Hematopoietic multipotent progenitor cell treated with erythropoietin and hydrocortisone succinate and interleukin-3 and kit ligand, for 8 days (in vitro differentiated cells): ENCODE data around the gene MOB2.
A peak's percentile ranks its signal among the peaks of the same experiment; 100 is the strongest.

Experiments used
- DNase-seq: peaks from one replicate; pipeline ENCODE4 v3.0.0-alpha.2; 2015

The MOB2 gene

DNA sequence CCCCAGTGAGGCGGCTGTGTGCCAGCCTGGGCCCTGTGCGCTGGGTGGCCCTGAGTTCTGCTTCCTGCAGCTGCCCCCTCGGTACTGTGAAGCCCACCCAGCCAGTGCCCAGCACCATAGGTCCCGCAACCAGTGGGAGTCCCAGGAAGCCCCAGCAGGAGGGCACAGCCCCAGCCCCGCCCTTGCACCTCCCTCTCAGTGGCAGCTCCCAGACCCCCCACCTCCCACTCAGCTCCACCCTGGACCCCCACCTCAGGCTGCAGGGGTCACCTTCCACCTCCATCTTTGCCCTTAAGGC lies 30.9 kb downstream of the MOB2 start:
- DNase-seq = no peak

DNA sequence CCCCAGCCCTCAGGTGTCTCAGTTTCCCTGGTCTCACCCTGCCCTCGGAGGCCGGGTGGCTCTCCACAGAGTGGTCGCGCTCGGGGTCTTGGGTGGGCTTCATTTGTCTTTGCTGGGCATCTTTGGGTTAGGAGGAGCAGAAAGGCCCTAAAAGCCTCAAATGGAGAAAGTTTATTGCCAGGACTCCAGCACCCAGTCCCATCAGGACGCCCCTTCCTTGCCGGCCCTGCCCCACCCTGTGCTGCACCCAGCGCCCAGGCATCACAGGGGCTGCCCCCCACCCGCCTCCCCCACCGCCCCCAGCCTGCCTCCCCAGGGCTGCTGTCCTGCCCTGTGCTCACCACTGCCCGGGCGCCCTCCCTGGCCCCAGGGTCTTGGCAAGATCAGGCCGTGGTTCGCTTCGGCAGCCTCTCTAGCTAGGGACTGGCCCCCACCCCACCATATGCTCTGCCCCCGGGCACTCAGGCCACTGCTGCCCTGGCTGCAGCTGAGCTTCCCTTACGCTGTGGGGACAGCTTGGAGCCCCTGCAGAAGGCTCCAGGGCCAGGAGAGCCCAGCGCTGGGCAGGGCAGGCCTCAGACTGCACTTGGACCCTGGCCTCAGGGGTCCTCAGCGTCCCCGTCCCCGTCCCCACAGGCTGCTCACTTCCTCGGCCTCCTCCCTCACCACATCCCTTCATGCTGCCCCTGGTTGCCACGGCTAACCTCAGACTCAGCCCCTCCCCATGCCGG lies 31.4 kb downstream of the MOB2 start:
- no peak for DNase-seq

DNA sequence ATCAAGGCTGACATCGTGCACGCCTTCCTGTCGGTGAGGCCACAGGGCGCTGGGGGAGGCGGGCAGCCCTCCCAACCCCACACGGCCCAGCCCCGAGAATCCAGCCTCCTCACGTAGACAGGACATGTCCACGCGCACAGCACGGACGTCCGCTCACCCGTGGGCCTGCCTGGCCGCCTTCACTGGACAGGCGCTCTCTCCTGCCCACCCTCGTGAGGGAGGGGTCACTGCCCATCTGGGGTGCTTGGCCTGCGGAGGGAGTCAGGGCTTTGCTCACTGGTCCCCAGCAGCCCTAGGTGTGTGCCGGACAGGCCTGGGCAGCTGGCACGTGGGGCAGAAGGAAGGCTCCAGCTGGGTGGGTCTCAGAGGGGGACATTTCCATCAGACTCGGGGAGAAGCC lies 32.0 kb downstream of the MOB2 start:
- DNase-seq = no peak

DNA sequence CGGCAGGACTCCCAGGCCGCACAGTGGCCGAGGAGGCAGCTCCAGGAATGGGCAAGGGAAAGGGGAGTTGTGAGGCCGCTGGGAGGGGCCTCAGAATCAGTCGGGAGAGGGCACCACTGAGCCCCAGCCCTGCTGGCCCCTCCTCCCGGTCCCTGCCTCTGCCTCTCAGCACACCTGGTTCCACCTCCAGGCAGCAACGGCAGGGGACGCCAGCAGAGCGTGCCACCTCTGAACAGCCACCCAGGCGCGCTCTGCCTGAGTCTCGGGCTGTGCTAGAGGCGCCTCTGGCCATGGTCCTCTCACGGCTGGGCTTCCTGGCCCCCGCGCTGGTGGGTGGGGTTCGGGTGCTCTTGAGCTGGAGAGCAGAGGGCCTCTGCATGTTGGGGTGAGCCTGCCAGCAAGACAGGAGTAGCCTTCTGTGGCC lies 33.0 kb downstream of the MOB2 start:
- peak; percentile 1 for DNase-seq

DNA sequence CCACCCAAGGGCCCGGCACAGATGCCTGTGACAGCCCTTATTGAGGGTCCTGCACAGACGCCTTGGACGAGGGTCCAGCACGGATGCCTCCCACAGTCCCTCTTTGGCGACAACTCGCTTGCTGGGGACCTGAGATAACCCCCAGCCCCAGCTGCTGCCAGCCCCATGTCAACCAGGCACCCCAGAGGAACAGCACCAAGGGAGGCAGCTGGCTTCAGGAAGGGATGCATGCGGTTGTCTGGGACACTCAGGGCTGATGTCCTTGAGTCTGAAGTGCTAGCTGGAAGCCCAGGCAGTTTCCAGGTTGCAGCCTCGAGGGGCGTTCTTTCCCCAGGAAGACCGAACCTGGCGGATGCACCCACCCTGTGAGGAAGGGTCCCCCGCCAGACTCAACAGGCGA lies 33.8 kb downstream of the MOB2 start:
- DNase-seq = no peak

DNA sequence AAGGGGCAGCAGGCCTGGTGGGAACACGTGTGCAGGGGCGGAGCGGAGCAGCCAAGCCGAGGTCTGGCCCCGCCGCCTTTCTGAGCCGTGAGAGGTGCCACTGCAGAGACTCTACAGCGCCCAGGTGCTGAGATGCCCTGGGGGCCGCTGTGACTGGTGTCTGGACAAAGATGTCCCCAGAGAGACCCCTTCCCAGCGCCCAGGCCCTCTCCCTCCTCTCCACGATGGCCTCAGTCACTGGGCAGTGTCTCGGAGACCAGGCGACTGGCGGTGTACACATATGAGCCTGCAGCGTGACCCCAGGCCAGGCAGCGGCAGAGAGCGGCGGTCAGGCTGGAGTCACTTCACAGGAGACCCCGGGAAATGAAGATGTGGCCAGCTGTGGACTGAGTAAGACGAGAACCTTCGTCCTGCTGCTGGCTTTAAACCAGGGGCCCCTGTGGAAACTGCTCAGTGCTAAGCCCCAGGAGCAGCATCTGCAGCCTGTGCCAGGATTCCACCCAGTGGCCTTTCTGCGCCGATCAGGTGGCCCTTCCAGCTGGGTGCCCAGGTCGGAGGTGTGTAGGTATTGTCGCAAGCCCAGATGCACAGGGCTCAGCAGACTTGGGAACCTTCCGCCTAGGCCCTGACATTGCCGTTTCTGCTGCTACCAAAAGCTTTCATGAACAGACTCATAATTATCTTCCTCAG lies 34.7 kb downstream of the MOB2 start:
- no peak for DNase-seq

DNA sequence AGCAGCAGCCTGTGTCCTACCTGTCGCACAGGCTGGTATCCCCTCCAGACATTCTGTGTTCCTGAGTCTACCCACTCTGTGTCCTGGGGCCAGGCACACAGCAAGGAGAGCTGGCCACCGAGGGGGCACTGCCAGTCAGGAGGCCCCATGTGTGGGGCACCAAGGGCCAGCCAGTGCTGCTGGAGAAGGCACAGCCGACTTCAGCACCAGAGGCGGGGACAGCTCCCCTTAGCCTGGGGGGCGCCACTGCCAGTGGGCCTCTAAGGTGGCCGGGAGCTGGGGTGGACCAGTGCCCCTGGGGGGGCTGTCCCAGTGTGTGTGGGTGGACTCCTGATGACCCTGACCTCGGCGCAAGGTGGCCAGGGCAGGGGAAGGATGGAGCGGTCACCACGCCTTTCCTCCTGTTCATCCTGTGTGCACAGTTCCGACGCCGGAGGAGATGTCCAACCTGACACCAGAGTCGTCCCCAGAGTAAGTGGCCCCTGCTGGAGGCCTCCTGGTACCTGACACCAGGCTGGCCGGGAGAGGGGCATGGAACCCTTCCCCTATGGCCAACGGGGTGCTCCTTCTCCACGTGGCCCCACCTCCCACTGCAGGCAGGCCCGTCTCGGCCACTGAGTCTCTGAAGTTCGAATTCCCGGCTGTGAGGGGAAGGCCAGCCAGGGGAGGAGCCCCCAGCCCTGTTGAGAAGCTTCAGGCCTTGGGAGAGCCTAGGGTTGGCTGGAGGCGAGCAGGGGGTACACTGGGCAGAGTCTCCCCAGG lies 35.4 kb downstream of the MOB2 start:
- no peak for DNase-seq

DNA sequence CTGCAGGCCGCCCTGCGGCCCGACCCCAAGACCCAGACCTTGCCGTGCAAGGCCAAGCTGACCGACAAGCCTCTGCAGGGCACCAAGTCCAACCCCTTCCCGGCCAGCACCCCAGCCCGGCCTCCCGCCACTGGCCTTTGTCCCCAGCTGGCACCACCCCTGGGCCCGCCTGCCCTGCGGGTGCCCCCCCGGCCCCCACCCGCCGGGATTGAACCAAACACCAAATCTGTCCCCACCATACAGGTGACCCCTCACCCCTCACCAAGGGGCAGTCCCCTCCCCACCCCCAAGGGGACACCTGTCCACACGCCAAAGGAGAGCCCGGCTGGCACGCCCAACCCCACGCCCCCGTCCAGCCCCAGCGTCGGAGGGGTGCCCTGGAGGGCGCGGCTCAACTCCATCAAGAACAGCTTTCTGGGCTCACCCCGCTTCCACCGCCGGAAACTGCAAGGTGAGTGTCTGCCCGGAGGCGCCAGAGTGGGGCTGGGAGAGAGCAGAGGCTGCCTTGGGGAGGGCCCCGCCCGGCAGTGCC lies 36.2 kb downstream of the MOB2 start:
- DNase-seq = no peak

DNA sequence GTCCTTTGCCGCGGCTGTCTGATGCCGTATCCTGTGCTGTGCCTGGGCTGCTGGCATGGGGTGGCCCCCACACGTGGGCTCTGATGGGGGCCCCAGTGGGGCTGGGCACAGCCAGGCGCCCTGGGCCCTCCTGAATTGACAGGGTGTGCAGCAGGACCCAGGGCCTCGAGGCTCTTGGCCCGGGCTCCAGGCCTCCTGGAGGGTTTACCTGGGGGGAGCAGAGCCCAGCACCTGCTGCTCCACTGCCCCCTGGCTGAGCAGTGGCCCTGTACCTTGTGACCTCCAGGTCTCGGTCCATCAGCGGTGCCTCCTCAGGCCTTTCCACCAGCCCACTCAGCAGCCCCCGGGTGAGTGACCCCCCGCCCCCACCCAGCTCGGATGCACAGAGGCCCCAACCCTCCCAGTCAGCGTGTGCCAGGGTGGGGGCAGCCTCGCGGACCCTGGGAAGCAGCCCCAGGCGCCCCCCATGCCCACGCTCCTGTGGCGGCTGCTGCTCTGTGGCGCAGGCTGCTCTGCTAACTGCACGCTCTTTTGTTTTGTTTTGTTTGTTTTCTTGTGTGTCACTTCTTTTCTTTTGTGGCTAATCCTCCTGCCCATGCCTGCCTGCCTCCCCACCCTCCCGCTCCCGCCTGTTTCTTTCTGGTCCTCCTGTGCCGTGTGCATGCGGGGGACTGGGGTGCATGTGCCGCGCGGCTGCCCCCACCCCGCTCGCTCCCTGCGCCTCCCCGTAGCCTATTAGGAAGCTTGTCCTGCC lies 36.9 kb downstream of the MOB2 start:
- DNase-seq = no peak

DNA sequence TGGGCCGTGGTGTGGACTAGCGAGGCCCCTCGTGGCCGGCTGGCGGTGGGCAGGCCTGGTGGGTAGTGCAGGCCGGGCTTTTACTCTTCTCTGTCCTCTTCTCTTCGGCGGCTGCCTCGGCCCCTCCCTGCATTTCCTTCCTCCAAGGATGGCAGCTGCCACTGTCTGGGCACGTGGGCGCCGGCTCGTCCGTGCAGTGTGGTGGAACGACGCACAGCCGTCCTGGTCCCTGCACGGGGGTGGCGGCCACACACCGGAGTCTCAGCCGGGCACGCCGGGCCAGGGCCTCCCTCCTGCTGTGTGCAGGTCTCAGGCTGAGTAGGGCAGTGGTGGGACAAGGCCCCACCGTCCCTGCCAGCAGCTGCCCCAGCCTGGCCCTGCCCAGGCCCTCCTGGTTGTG lies 37.7 kb downstream of the MOB2 start:
- DNase-seq = no peak

DNA sequence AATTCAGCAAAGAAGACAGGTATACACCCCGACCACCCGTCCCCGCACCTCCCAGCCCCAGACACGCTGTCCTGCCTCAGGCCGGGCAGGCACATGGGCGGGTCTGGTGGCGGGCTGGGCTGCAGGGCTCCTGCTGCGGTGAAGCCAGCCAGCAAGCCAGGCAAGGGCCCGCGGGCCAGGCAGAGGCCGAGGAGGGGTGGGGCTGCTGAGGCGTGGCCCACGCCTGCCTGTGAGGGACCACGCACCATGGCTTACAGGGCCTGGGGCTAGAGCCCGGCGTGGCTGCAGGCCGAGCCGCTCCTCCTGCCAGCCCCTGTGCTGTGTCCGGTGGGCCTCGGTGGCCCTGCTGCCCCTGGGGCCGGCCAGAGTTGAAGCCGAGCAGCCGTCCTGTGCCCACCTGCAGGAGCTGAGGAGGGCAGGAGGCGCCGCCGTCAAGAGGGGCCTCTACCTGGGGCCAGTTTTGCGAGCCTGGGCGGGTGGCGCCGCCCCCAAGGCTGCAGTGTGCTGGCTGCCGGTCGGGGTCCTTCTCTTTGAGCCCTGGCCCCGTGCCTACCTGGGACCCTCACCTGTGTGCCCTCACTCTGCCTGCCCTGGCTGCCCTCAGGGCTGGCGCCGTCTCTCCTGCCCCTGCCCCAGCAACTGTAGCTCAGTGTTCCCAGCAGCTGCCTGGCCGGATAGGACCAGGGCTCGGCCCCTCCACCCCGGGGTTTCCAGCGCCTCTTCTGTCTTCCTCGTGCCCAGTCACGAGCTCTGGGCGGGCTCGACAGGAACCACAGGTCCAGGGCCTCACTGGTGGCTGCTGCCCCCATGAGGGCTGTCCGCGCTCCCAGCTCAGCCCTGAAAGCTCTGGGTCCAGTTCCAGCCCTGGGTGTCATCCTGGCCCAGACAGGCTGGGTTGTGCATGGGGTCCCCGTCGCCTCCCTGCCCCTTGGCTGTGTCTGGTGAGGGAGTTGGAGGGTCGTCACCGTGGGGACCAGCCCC lies 38.4 kb downstream of the MOB2 start:
- DNase-seq = no peak

DNA sequence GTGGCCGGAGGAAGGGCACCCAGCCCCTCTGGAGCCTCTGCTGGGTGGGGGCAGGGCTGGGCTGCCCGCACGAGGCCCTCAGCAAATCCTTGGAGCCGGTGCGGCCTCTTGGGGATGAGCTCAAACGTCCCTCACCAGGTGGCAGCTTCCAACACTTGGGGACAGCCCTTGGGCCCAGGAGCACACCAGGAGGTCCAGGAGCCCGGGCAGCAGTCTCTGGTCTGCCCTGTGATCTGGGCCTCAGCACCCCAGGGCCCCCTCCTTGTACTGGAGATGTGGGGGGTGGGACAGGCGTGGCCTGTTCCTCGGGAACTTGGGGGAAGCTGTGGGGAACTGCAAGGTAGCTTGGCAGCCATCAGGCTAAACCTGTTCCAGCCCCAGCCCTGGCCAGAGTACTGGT lies 40.0 kb downstream of the MOB2 start:
- DNase-seq = no peak

DNA sequence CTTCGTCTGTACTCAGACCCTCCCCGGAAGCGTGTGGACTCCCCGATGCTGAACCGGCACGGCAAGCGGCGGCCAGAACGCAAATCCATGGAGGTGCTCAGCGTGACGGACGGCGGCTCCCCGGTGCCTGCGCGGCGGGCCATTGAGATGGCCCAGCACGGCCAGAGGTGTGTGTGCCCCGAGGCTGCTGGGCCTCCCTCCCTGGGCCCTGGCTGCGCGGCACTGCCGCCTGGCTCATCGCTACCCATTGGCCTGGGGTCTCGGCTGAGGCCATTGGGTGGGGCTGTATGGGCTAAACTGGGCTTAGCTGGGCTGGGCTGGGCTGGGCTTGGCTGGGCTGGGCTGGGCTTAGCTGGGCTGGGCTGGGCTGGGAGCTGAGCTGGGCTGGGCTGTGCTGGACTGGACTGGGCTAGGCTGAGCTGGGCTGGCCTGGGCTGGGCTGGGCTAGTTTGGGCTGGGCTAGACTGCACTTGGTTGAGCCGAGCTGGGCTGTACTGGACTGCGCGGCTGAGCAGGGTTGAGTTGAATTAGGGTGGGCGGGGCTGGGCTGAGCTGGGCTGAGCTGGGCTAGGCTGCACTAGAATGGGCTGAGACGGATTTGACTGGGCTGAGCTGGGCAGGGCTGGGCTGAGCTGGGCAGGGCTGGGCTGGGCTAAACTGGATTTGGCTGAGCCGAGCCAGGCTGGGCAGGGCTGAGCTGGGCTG lies 40.7 kb downstream of the MOB2 start:
- no peak for DNase-seq

DNA sequence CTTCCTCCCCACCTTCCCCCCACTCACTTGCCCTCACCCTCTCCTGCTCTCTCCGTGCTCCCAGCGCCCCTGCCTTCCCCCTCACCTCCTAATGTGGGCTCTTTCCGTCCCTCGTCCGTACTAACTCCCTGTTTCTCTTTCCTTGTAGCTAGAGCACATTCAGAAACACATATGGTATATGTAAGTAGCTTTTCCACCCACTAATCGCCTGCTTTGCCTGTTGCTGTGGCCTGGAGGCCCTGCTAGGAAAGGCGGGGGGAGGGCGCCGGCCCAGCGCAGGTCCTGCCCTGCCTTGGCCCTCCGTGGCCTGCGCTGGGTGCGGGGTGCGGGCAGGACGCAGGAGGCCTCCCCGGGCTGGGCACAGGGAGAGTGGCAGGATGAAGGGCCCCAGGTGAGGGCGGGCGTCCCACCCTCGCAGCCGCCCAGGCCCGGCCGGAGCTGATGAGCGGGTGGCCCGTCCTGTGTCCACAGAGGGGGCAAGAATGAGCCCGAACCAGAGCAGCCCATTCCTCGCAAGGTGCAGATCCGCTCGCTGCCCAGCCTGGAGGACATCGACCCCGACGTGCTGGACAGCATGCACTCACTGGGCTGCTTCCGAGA lies 41.7 kb downstream of the MOB2 start:
- DNase-seq = no peak

DNA sequence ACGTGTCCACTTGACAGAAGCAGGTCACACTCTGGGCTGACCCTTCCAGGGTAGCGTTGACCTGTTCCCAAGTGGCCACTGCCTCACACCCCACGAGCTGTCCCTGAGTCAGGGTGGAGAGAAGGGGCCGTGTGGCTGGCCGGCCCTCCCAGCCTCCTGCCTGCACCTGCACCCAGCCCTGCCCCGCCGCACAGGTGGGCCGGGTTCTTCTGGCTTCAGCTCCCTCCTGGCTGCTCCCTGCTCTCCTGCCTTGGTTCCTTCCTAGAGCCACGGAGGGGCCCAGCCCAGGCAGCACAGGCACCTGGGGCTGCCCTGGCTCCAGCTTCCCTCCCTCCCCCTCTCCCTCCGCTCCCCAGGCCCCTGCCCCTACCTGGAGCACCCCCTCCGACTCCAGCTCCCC lies 42.3 kb downstream of the MOB2 start:
- DNase-seq = no peak

DNA sequence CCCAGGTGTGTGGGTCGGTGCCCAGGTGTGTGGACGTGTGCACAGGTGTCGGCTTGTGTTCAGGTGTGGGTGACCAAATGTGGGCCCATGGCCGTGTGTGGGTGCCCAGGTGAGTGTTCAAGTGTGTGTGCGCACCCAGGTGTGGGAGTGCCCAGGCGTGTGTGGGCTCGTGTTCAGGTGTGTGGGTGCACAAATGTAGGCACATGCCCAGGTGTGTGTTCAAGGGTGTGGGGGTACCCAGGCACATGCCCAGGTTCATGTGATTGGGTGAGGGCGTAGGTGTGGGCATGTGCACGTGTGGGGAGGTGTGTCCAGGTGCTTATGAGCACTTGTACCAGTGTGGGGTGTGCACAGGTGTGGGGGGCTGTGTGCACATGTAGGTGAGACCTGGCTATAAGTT lies 42.8 kb downstream of the MOB2 start:
- DNase-seq = no peak

DNA sequence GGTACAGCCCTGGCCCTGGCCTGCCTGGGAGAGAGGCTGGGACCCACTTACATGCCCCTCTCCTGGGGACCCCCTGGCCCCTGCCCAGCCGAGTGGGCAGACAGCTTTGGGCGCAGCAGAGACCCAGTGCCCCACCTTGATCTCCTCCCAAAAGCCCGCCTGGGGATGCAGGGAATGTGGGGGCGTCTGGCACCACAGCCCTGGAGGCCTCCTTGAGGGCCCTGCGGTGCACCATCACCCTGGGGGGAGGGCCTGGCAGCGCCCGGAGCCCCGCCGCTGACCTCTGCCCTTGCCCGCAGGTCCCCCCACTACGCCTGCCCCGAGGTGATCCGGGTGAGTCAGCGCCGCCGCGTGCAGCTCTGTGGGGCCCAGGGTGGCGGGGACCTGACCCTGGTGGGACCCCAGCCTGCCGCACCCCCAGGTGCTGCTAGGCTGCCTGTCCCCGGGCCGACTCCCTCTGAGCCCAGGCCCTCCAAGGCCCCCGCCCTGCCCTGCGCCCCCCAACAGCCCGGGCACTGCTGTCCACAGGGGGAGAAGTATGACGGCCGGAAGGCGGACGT lies 43.7 kb downstream of the MOB2 start:
- no peak for DNase-seq

DNA sequence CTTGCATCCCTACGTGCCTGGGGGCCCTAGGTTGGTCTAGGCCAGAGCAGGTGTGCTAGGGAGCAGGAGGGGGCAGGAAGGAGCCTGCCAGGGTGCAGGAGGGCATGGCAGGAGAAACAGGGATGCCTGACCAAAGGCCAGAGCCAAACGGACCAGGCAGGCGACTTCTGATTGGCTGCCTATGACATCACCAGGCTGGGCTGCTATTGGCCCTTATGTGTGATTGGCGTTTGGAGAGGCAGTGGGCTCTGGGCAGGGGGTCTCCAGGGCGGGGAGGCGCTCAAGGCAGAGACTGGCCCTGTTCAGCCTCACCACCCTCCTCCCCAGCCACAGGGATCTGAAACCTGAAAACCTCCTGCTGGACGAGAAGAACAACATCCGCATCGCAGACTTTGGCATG lies 44.4 kb downstream of the MOB2 start:
- no peak for DNase-seq

DNA sequence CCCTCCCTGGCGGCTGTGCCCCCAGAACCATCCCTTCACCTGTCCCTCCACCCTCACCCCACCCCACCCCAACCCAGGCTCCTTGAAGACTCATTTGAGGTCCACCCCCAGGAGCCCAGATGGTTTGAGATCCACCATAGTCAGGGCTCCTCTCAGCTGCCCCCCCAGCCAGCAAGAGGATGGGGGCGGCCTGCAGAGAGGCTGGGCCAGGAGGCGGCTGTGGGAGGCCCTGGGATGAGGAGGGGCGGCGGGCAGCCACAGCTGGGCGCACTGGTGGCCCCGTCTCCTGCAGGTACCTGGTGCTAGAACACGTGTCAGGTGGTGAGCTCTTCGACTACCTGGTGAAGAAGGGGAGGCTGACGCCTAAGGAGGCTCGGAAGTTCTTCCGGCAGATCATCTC lies 46.1 kb downstream of the MOB2 start:
- no peak for DNase-seq

DNA sequence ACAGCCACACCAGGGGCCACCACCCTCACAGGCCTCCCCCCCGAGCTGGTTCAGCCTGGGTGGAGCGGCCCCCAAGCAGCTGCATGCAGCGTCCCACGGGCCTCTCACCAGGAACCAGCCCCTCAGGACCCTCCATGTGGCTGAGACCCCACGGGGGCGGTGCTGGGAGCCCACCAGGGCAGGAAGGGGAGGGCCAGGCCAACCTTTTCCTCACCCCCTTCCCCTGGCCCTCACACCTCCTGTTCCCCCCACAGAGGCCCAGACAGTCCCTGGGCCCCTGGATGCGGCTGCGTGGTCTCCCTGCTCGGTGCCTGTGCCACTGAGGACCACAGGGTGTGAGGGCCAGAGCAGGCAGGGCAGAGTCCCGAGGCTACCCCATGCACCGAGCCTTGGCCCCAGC lies 46.5 kb downstream of the MOB2 start:
- DNase-seq = no peak

DNA sequence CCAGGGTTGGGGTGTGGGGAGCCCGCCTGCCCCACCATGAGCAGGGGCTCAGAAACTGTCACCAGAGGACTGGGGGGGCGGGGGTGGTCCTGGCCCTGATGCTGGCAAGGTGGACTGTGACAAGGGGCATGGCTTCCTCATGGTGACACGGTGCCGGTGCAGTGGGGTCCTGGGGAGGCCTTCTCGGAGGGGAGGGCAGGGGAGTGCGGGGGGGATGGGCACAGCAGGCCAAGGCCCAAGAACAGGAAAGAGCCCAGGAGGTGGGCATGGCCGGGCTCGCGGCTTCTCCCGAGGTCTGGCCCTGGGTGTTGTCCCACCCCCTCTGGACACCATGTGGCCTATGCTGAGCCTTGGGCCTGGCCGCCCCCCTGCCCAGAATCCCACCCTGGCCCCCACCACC lies 47.2 kb downstream of the MOB2 start:
- DNase-seq = no peak
